ENCODE data around the gene PLXNA4. TPM values are rescaled to one million over a fixed set of nuclear protein-coding genes. Genes with fewer than 3 reads are reported as not detected.

PLXNA4 gene
- total and polyA plus RNA-seq, 11 donors, result 1.8 to 22.1 (median 10.5) TPM

DNA sequence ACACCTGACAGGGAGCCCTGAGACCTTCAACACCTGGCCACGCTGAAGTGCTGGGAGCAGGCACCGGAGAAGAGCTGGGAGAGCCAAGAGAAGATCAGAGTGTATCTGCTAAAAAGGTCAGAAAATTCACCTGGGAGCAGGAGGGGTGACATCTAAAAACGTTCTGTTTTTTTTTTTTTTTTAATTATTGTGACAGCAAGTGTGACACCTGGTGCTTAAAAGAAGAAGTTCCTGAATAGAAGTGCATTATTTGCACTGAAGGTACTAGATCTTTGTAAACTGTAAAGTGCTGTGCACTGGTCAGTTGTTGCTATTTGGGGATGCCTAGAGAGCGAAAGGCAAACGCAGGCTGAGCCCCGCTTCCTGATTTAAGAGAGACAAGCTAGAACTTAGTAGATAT lies 422.0 kb downstream of the PLXNA4 start:
- H3K36me3 ChIP-seq, result peaks cover 0 to 7% (median 0%) of the 10 kb centered on the region in 9 donors
- no peak for DNase-seq
- H3K27ac ChIP-seq, result no peak overlapping the region
- H3K4me3 ChIP-seq, result no peak overlapping the region
- H3K9me3 ChIP-seq, result no peaks in the 10 kb centered on the region
- TF ChIP-seq, protein P1, sequence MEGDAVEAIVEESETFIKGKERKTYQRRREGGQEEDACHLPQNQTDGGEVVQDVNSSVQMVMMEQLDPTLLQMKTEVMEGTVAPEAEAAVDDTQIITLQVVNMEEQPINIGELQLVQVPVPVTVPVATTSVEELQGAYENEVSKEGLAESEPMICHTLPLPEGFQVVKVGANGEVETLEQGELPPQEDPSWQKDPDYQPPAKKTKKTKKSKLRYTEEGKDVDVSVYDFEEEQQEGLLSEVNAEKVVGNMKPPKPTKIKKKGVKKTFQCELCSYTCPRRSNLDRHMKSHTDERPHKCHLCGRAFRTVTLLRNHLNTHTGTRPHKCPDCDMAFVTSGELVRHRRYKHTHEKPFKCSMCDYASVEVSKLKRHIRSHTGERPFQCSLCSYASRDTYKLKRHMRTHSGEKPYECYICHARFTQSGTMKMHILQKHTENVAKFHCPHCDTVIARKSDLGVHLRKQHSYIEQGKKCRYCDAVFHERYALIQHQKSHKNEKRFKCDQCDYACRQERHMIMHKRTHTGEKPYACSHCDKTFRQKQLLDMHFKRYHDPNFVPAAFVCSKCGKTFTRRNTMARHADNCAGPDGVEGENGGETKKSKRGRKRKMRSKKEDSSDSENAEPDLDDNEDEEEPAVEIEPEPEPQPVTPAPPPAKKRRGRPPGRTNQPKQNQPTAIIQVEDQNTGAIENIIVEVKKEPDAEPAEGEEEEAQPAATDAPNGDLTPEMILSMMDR (IDR thresholded peaks at IDR 0.05), result peak in 1 of 12 donors; percentile 10
- no peak for TF ChIP-seq POLR2A (IDR thresholded peaks at IDR 0.05)
- H3K27me3 ChIP-seq, result no peaks in the 10 kb centered on the region
- H3K4me1 ChIP-seq, result no peaks in the 10 kb centered on the region
- whole genome bisulfite sequencing, 4 donors, result 72 to 78% (median 75%) methylated on average over 6 of the region's 6 CpGs
- intact Hi-C loops (cut with DNase I), result loop anchor here in 2 of 10 donors (10.0 kb wide), 2 partner anchors 209 to 431 kb away; no protein-coding TSS in a partner anchor
- no peak for ATAC-seq

DNA sequence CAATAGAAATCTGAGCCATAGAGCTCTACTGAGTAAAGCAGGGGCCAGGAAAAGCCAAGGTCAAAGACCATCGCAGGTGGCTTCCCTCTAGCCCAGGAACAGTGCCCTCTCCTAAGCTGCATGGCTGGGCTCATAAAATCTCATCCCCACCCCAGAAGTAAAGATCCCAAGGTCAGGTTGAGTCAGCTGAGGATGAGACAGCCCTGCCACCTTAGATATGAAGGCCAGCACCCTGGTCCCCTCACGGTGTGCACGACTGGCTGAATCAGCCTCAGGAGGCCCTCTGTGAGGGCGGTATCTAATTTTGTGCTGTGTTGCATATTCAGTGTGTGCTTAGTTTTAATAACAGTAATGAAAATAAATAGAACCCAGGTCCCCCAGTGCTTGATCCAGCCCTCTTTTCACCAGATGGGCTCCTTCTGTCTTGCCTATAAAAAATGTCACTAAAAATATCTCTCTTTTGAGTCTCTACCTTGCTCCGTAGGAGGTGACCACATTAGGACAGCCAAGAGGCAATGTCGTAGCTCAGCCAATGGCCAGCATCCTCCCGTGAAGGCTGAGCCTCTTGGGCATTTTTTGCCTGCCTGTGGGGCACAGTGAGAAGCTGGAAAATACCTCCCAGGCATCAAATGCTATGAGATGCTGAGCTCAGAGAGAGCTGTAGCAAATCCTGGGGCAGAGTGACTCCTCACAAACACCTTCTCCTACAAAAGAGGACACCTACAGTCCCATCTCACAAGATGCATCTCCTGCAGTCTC lies 424.0 kb downstream of the PLXNA4 start:
- intact Hi-C loops (cut with DNase I), result loop anchor here in 2 of 10 donors (10.0 kb wide), 2 partner anchors 208 to 432 kb away; no protein-coding TSS in a partner anchor
- no peak for DNase-seq
- no peak overlapping the region for H3K27ac ChIP-seq
- no peak overlapping the region for H3K4me3 ChIP-seq
- WGBS, 4 donors, result 79 to 93% (median 85%) methylated on average over 7 of the region's 7 CpGs
- no peaks in the 10 kb centered on the region for H3K4me1 ChIP-seq
- H3K27me3 ChIP-seq, result no peaks in the 10 kb centered on the region
- TF ChIP-seq POLR2A (IDR thresholded peaks at IDR 0.05), result no peak
- TF ChIP-seq, protein P1 (IDR thresholded peaks at IDR 0.05), result no peak
- ATAC-seq, result no peak
- H3K9me3 ChIP-seq, result no peaks in the 10 kb centered on the region
- H3K36me3 ChIP-seq, result peaks cover 0 to 3% (median 0%) of the 10 kb centered on the region in 9 donors

DNA sequence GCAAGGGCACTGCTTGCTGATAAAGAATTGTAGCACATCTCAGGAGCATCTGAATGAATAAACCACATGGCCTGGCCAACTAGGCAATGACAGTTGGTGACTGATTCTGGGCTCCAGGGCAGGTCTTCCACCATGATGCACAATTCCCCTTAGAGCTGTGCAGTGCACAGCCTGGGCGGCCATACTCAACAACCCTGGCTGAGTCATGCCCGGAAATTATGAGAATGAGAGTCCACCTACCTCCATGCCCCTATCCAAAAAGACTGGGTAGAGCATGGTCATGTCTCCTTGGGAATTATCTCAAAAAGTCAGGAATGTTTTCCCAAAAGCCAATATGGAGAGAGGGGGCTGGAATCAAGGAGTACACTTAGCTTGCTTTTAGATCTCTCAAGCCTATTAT lies 425.6 kb downstream of the PLXNA4 start:
- Histone ChIP-seq H3K4me1 (no peaks in the 10 kb centered on the region), H3K4me3 (no peak overlapping the region), H3K36me3 (peaks cover 0 to 2% (median 0%) of the 10 kb centered on the region in 9 donors), H3K9me3 (no peaks in the 10 kb centered on the region), H3K27ac (no peak overlapping the region), H3K27me3 (no peaks in the 10 kb centered on the region)
- intact Hi-C loops (cut with DNase I), result loop anchor here in 2 of 10 donors (10.0 kb wide), 2 partner anchors 206 to 434 kb away; no protein-coding TSS in a partner anchor
- TF ChIP-seq, protein P1 (IDR thresholded peaks at IDR 0.05), result no peak
- no peak for TF ChIP-seq POLR2A (IDR thresholded peaks at IDR 0.05)
- ATAC-seq, result no peak
- WGBS, 4 donors, result 93 to 100% (median 96%) methylated on average over 1 to 2 of the region's 2 CpGs
- DNase-seq, result no peak

DNA sequence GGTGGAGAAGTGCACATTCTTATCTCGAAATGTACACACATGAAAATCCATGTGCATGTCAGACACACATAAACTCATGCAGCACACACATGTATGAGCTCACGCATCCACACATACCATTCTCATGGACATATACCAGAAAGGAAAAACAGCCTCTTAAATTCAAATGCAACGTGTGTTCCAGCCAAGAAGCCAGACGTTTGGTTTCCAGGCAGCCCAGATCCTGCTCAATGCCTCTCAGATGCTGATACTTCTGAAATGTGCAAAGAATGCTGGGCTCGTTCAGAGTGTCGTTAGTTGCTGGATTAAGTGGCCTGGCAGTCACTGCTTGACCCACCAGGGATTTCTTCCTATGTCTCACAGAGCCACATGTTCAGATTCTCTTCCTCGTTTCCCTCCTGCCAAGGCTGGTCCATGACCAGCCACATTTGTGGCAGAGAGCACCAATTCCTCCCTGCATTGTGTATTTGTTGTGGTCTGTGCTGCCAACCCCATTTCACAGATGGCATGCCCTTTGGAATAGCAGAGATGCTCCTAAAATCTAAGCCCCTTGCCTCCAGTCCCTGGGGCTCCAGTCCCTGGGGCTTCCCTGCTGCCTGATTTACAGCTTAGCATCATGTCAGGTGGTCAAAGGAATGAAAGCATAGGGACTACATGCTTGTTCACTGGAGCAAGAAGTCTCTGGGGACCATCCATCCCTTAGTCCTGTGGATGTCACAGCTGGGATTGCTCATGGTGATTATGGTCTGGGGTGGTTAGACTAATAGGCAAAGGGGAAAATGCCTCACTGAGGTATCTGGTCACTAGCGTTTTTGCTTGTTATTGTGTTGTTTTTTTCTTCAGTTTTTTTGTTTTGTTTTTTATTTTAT lies 426.6 kb downstream of the PLXNA4 start:
- 75 to 85% (median 77%) methylated on average over 8 of the region's 8 CpGs for WGBS, 4 donors
- TF ChIP-seq, protein P1 (IDR thresholded peaks at IDR 0.05), result no peak
- no peak for TF ChIP-seq POLR2A (IDR thresholded peaks at IDR 0.05)
- Histone ChIP-seq H3K27ac (no peak overlapping the region), H3K36me3 (peaks cover 0 to 7% (median 0%) of the 10 kb centered on the region in 9 donors), H3K9me3 (no peaks in the 10 kb centered on the region), H3K27me3 (no peaks in the 10 kb centered on the region), H3K4me1 (no peaks in the 10 kb centered on the region), H3K4me3 (no peak overlapping the region)
- no peak for ATAC-seq
- intact Hi-C loops (cut with DNase I), result loop anchor here in 2 of 10 donors (5.0 to 10.0 kb wide), 3 partner anchors 67 to 435 kb away; no protein-coding TSS in a partner anchor
- no peak for DNase-seq
